D721Med (cell line): ENCODE results near the gene PTMS.

Experiments used
- DNase-seq: peaks from one replicate; pipeline ENCODE4 v3.0.0; 2011; ENCODE audit warnings: low spot score; ENCODE audit not compliant: insufficient read length
- FAIRE-seq: peaks from 2 replicates; lab custom pipeline; 2011; peaks lifted over from hg19 to GRCh38; lab: Jason Lieb, UNC
- TF ChIP-seq, protein P1 (sequence below): IDR thresholded peaks from 2 replicates; pipeline ENCODE4 v1.5.1; 2012; ENCODE audit warnings: mild to moderate bottlenecking, control low read depth; ENCODE audit not compliant: insufficient read depth; ENCODE audit errors: missing control alignments

The PTMS gene

GRCh38 chr12:6784296-6784695, 18.1 kb downstream of the PTMS start:
- DNase-seq (no peak), FAIRE-seq (no peak)
- TF ChIP-seq, protein P1, sequence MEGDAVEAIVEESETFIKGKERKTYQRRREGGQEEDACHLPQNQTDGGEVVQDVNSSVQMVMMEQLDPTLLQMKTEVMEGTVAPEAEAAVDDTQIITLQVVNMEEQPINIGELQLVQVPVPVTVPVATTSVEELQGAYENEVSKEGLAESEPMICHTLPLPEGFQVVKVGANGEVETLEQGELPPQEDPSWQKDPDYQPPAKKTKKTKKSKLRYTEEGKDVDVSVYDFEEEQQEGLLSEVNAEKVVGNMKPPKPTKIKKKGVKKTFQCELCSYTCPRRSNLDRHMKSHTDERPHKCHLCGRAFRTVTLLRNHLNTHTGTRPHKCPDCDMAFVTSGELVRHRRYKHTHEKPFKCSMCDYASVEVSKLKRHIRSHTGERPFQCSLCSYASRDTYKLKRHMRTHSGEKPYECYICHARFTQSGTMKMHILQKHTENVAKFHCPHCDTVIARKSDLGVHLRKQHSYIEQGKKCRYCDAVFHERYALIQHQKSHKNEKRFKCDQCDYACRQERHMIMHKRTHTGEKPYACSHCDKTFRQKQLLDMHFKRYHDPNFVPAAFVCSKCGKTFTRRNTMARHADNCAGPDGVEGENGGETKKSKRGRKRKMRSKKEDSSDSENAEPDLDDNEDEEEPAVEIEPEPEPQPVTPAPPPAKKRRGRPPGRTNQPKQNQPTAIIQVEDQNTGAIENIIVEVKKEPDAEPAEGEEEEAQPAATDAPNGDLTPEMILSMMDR = no peak

- DNase-seq (no peak), FAIRE-seq (no peak)
- TF ChIP-seq, protein P1 = no peak
Observed at GRCh38 chr12:6784761-6785160, 18.6 kb downstream of the PTMS start.

- DNase-seq (no peak), FAIRE-seq (no peak)
- TF ChIP-seq, protein P1 = no peak
Observed at GRCh38 chr12:6786416-6787094, 20.4 kb downstream of the PTMS start.

DNA sequence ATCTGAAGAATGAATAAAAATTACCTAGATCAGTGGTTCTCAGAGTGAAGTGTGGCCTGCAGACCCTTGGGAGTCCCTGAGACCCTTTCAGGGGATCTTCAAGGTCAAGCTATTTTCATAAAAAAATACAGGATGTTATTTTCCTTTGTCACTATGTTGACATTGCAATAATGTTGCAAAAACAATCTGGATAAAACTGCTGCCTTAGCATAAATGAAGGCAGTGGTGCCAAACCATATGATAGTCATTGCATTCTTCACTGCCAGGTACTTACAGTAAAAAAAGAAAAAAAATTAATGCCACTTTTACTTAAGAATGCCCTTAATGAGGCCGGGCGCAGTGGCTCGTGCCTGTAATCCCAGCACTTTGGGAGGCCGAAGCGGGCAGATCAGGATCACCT, 21.1 kb downstream of the PTMS start:
- TF ChIP-seq, protein P1 = no peak
- no peak for DNase-seq
- FAIRE-seq = no peak

GRCh38 chr12:6788972-6789924, 23.1 kb downstream of the PTMS start, which contains the start of gene CD4:
Gene CD4, plus strand, starts transcription at chr12:6789528. Its CDS starts 10,611 bp downstream, at chr12:6800139.
- TF ChIP-seq, protein P1 = no peak
- no peak for DNase-seq
- FAIRE-seq = no peak

DNA sequence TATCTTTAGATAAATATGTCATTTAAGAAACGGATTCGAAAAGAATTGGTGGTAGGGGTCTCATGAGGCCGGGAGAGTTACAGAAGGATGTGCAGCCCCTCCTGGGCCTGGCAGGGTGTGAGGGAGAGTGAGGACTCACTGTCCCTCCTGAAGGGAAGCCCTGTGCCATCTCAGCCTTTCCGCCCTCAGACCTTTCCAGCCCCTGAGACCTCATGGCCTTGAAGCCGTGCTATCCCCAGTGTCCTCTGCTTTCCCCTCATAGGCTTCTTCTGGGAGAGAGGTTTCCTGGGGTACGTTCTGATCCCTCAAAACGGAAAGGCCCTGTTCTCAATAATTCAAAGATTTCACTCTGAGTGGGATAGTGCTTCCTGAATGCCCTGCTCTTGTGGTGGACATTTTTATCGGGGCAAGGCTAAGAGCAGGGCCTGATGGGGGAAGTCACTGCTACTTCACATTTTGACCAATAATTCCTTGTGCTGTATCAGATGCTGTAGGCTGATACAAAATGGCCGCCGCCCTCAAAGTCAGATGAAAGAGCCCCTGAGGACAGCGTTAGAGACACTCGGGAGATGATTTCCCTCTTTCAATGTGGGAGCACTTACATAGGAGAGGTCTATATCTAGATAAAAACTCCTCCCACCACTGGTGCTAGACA, 24.5 kb downstream of the PTMS start:
- DNase-seq (no peak), FAIRE-seq (no peak)
- TF ChIP-seq, protein P1 = no peak
